Stimulated activated CD4-positive, alpha-beta T cell treated with anti-CD3 and anti-CD28 coated beads, Interleukin-4, amount 100 ng/mL, for 1 hour (primary cell): ENCODE measurements around the gene GNAO1.

ENCODE experiments used
- DNase-seq: peaks from one replicate; pipeline ENCODE4 v3.0.0-alpha.2; 2020

The GNAO1 gene

DNA sequence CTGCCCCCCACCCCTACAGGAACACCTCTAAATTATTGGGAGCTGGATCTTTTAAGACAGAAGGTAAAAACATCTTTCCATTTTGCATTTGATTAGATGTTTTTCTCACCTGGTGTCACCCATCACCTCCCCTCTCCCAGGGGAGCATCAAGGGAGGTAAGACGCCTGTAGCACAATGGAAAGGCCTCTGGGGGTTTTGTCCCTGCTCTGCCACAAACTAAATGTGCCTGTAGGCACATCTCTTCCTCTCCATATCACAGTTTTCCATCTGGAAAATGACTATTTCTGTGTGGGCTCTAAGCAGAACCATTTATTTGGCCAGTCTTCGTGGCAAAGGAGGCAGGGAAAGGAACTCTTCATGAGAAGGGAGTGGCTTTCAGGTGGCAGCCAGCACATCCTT, 76.6 kb downstream of the GNAO1 start:
- DNase-seq, result no peak

GRCh38 chr16:56268799-56269198, 77.5 kb downstream of the GNAO1 start:
- no peak for DNase-seq

- no peak for DNase-seq
Observed at GRCh38 chr16:56269281-56269680, 78.0 kb downstream of the GNAO1 start.

GRCh38 chr16:56269811-56270684, 78.8 kb downstream of the GNAO1 start:
- DNase-seq, result no peak

- DNase-seq, result no peak
Observed at GRCh38 chr16:56270828-56271227, 79.5 kb downstream of the GNAO1 start.

- DNase-seq, result no peak
Observed at GRCh38 chr16:56272583-56272894, 81.2 kb downstream of the GNAO1 start.

DNA sequence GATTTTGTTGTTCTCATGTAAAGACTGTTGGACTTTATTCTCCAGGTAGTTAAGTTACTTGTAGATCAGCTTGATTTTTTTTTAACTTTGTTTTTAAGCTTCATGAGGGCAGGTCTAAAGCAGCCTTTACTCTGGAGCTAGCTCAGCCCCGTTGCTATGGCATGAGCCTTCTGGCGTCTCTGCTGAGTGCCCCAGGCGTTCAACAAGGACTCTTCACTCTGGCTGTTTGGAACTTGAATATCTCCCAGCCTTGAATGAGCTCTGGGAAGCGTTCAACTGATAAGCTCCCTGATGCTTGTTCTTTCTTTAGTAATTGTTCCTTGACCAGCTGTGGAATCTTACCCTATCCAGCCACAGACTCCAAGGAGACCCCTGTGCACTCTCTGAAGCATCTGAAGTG, 82.3 kb downstream of the GNAO1 start:
- DNase-seq, result no peak

DNA sequence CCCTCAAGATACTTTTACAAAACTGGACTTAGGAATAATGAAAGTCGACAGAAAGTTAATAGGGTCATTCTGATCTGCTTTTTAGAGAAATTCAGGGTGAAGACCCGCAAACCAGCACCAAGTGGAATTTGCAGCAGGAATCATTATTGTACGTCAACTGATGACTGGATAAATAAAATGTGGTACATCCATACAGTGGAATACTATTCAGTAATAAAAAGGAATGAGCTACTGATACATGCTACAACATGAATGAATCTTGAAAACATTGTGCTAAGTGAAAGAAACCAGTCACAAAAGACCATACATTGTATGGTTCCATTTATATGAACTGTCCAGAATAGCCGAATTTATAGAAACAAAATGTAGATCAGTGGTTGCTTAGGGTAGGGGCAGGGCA, 83.1 kb downstream of the GNAO1 start:
- no peak for DNase-seq

- DNase-seq, result no peak
Observed at GRCh38 chr16:56275076-56275475, 83.8 kb downstream of the GNAO1 start.

- no peak for DNase-seq
Observed at GRCh38 chr16:56275801-56276200, 84.5 kb downstream of the GNAO1 start.

DNA sequence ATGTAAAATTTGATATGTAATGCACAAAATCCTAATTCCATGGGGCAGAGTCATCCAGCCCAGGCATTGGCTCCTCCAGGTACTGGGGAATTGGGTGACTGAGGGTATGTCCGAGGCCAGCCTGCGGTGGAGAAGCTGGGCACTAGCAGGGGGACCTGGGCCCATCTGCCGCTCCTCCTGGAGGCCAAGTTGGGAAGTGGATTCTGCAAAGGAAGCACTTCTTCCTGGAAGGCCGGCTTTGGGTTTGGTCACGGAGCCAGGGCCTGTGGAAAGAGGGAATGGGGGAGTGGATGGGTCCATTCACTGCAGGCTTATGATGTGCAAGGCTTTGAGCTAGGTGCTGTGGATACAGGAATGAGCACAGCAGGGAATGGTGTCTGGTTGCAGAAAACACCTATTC, 85.8 kb downstream of the GNAO1 start:
- no peak for DNase-seq

GRCh38 chr16:56278196-56278855, 87.0 kb downstream of the GNAO1 start:
- DNase-seq, result no peak

- peak; percentile 43 for DNase-seq
Observed at GRCh38 chr16:56279132-56279531, 87.8 kb downstream of the GNAO1 start.

DNA sequence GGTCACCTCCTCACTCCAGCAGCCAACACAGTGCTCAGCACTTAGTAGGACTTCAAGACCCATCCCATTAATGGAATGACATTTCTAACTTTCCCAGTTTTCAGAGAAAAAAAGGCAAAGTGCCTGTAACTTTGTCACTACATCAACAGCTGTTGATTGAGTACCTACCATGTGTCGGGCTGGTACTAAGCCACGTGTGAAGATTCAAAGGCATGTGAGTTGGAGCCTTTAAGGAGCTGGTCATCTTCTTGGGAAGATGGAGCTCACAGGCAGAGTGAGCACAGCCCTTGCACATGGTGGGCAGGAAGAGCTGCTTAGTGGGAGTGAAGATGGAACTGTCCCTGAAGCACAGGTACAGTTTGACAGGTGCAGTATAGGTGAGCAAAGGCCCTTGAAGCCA, 88.6 kb downstream of the GNAO1 start:
- no peak for DNase-seq

GRCh38 chr16:56281249-56281805, 90.0 kb downstream of the GNAO1 start:
- no peak for DNase-seq

- no peak for DNase-seq
Observed at GRCh38 chr16:56282451-56282850, 91.2 kb downstream of the GNAO1 start.

DNA sequence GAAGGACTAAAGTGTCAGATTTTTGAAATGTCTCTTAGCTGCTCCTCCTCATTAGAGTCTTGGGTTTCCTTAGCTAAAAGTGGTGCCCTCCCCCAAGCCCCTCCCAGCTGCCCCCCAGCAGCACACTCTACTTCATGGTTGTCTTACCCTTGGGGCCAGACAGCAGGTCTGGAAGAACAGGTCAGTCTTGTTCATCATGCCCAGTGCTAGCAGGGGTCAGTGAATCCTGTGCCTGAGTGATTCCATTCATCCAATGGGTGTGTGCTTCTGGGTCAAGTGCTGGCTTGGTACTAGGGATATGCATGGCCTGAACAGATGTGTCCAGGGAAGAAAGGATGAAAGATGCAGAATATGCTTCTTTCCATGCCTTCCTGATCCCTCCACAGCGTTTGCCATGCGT, 93.2 kb downstream of the GNAO1 start:
- DNase-seq, result no peak

DNA sequence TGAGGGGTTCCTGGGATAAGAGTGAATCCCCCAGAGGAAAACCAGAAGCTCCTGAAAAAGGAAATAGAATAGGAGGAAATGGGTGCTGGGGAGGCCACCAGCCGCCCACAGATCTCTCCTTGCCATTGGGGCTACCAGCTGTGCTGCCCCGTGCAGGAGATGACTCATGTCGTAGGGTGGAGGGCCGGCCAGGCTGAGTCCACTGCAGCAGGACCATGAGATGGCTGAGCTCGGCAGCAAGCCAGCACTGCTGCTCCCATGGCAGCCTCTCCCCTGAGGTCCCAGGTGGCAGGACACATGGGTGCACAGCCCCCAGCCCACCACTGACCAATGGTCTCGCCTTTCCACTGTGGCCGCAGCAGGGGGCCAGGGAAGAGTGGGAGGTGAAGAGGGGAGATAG, 95.5 kb downstream of the GNAO1 start:
- DNase-seq, result no peak

GRCh38 chr16:56288019-56288418, 96.7 kb downstream of the GNAO1 start:
- no peak for DNase-seq

GRCh38 chr16:56289416-56289815, 98.1 kb downstream of the GNAO1 start:
- DNase-seq, result no peak

GRCh38 chr16:56289862-56290261, 98.6 kb downstream of the GNAO1 start:
- no peak for DNase-seq

- DNase-seq, result no peak
Observed at GRCh38 chr16:56294014-56294413, 102.7 kb downstream of the GNAO1 start.

- DNase-seq, result no peak
Observed at GRCh38 chr16:56294579-56294978, 103.3 kb downstream of the GNAO1 start.

DNA sequence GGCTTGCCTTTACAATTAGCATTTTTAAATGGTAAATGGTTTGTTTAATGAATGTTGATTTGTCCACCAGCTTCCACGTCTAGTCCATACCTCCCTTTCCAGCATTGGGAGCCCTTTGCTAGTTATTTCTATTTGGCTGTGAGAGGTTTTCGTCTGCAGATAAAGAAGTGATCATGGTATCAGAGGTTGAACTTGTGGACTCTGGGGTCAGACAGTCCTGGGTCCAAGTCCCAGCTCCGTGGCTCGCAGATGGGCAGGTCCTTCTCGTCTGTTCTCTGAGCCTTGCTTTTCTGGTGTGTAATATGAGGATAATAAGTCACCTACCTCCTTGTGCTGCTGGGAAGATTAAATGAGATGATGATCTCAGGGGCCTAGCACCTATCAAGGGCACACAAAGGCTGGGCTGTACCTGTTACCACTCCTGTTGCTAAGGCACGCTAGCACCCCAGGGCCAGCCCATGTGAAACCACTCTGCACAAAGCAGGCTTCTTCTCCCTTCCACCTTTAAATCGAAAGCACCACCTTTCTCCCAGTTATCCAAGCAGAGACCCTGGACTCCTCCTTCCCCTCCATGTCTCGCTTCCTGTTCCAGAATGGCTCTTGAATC, 103.9 kb downstream of the GNAO1 start:
- DNase-seq, result no peak
